Pons (tissue), 1 donor: ENCODE data around the gene SH3BP2.

Experiments used
- DNase-seq: peaks from one replicate; pipeline ENCODE4 v3.0.0-alpha.2; 2016; ENCODE audit warnings: low spot score

The SH3BP2 gene

GRCh38 chr4:2792711-2793585 is at the start of gene SH3BP2:
Gene SH3BP2 (plus strand): TSS chr4:2793085. CDS start chr4:2820618, 27,533 bp downstream.
- no peak for DNase-seq

GRCh38 chr4:2743518-2744445 is 49.1 kb upstream of the SH3BP2 start:
- DNase-seq, result no peak

- DNase-seq, result no peak
Observed at GRCh38 chr4:2744576-2745270, 48.2 kb upstream of the SH3BP2 start.

GRCh38 chr4:2745516-2745915 is 47.4 kb upstream of the SH3BP2 start:
- no peak for DNase-seq

GRCh38 chr4:2745981-2746806 is 46.7 kb upstream of the SH3BP2 start:
- DNase-seq, result no peak

- DNase-seq, result no peak
Observed at GRCh38 chr4:2746891-2747695, 45.8 kb upstream of the SH3BP2 start.

- no peak for DNase-seq
Observed at GRCh38 chr4:2750719-2751605, 41.9 kb upstream of the SH3BP2 start.

GRCh38 chr4:2753436-2753835 is 39.4 kb upstream of the SH3BP2 start:
- no peak for DNase-seq

GRCh38 chr4:2754848-2755819 is 37.8 kb upstream of the SH3BP2 start:
- DNase-seq, result no peak

GRCh38 chr4:2755821-2756690 is 36.8 kb upstream of the SH3BP2 start, which contains the start of gene TNIP2:
Gene TNIP2 (minus strand): TSS chr4:2756336. CDS start chr4:2756289, 47 bp downstream.
- DNase-seq, result peak; percentile 54

GRCh38 chr4:2756691-2757350 is 36.1 kb upstream of the SH3BP2 start:
- DNase-seq, result no peak

GRCh38 chr4:2757426-2757825 is 35.5 kb upstream of the SH3BP2 start:
- DNase-seq, result no peak

- no peak for DNase-seq
Observed at GRCh38 chr4:2761035-2761923, 31.6 kb upstream of the SH3BP2 start.

GRCh38 chr4:2762048-2762447 is 30.8 kb upstream of the SH3BP2 start:
- no peak for DNase-seq
